SK-N-SH (cell line): ENCODE data around the gene PRX.

Experiments
- ELF1 ChIP-seq: IDR thresholded peaks from 2 replicates; pipeline ENCODE4 v1.4.0; 2012
- GABPA ChIP-seq: IDR thresholded peaks from 2 replicates; pipeline ENCODE4 v1.4.0; 2012; ENCODE audit warnings: low read depth, mild to moderate bottlenecking
- GATA2 ChIP-seq: sonication (generic); formaldehyde crosslinking; IDR thresholded peaks from 2 replicates; pipeline ENCODE4 v1.5.0; 2020; ENCODE audit warnings: mild to moderate bottlenecking, missing genetic modification reagents
- MAX ChIP-seq: IDR thresholded peaks from 2 replicates; pipeline ENCODE4 v1.4.0; 2012; ENCODE audit warnings: low read depth
- POLR2AphosphoS5 ChIP-seq: IDR thresholded peaks from 2 replicates; pipeline ENCODE4 v1.6.1; 2012; ENCODE audit warnings: low read depth, low read length
- SMC3 ChIP-seq: IDR thresholded peaks from 2 replicates; pipeline ENCODE4 v1.6.1; 2012; ENCODE audit warnings: low read depth, low read length, improper control_type of control experiment
- TAF1 ChIP-seq: IDR thresholded peaks from 2 replicates; pipeline ENCODE4 v1.6.1; 2012; ENCODE audit warnings: low read depth, mild to moderate bottlenecking, low read length, moderate library complexity, borderline replicate concordance
- TEAD4 ChIP-seq: IDR thresholded peaks from 2 replicates; pipeline ENCODE4 v1.4.0; 2012; ENCODE audit warnings: mild to moderate bottlenecking, borderline replicate concordance; ENCODE audit not compliant: insufficient read depth
- USF2 ChIP-seq: fragments of 150-350 bp; IDR thresholded peaks from 2 replicates; pipeline ENCODE4 v1.6.1; 2017; ENCODE audit warnings: antibody characterized with exemption, low read length, low read depth, borderline replicate concordance
- YY1 ChIP-seq: IDR thresholded peaks from 2 replicates; pipeline ENCODE4 v1.4.0; 2012; ENCODE audit warnings: low read depth, mild to moderate bottlenecking
- ZBTB33 ChIP-seq: IDR thresholded peaks from 2 replicates; pipeline ENCODE4 v1.4.0; 2012; ENCODE audit warnings: low read depth, borderline replicate concordance

- TF ChIP-seq USF2 = no peak
- TF ChIP-seq POLR2AphosphoS5 = no peak
- no peak for TF ChIP-seq ZBTB33
- no peak for TF ChIP-seq YY1
- TF ChIP-seq GABPA = no peak
- no peak for TF ChIP-seq ELF1
- TF ChIP-seq SMC3 = no peak
- TF ChIP-seq TAF1 = no peak
- TF ChIP-seq GATA2 (CRISPR knock-in tag) = no peak
- TF ChIP-seq MAX = no peak
- no peak for TF ChIP-seq TEAD4
These were observed 43.4 kb downstream of the PRX start for GRCh38 chr19:40369797-40370196.
